Skeletal muscle satellite cell (primary cell): ENCODE data around the gene GRK5.
A peak's percentile ranks its signal among the peaks of the same experiment; 100 is the strongest.

Experiments used
- H3K27me3 ChIP-seq: 2 replicates; pipeline ENCODE4 v1.7.0; 2013; ENCODE audit warnings: low read length; ENCODE audit not compliant: control insufficient read depth, insufficient read depth
- H3K36me3 ChIP-seq: 2 replicates; pipeline ENCODE4 v1.7.0; 2013; ENCODE audit warnings: mild to moderate bottlenecking, control low read depth, low read length; ENCODE audit not compliant: insufficient read depth
- H3K4me1 ChIP-seq: 2 replicates; pipeline ENCODE4 v1.7.0; 2013; ENCODE audit warnings: low read length; ENCODE audit not compliant: control insufficient read depth, insufficient read depth
- H3K4me2 ChIP-seq: 2 replicates; pipeline ENCODE4 v1.7.0; 2013; ENCODE audit warnings: mild to moderate bottlenecking, low read length
- H3K4me3 ChIP-seq: 2 replicates; pipeline ENCODE4 v1.7.0; 2013; ENCODE audit warnings: low read length
- H3K9ac ChIP-seq: 2 replicates; pipeline ENCODE4 v1.7.0; 2013; ENCODE audit warnings: mild to moderate bottlenecking, low read depth, low read length, moderate library complexity
- H3K9me3 ChIP-seq: replicated peaks from 2 replicates; pipeline ENCODE4 v1.7.0; 2013; ENCODE audit warnings: mild to moderate bottlenecking, control low read depth, low read length

The GRK5 gene

DNA sequence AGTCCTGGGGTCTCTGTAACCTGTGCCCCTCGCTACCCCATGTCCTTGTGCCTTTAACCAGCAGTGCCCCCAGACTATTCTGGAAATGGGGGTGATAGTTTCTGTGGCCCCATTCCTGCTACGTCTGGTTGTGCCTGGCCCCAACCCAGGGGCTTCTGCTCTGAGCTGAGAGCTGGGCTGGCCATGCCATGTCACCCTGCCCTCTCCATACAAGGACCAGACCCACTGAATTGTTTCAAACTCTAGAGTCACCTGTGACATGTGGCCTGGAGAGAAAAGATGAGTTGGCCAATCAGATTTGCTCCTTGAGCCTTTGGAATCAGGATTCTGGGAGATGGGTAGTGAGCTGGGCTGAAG is 108.6 kb downstream of the GRK5 start:
- no peaks in the 10 kb centered on the region for H3K9me3 ChIP-seq
- H3K4me2 ChIP-seq: peak overlapping the region; percentile 63
- H3K9ac ChIP-seq: no peak overlapping the region
- peaks cover 34% of the 10 kb centered on the region for H3K4me1 ChIP-seq
- peaks cover 3% of the 10 kb centered on the region for H3K27me3 ChIP-seq
- no peaks in the 10 kb centered on the region for H3K36me3 ChIP-seq
- no peak overlapping the region for H3K4me3 ChIP-seq

GRCh38 chr10:119316729-119317097 is 109.3 kb downstream of the GRK5 start:
- Histone ChIP-seq H3K9ac (no peak overlapping the region), H3K27me3 (peaks cover 3% of the 10 kb centered on the region), H3K36me3 (no peaks in the 10 kb centered on the region), H3K4me3 (no peak overlapping the region), H3K9me3 (no peaks in the 10 kb centered on the region), H3K4me2 (no peak overlapping the region), H3K4me1 (peaks cover 34% of the 10 kb centered on the region)

DNA sequence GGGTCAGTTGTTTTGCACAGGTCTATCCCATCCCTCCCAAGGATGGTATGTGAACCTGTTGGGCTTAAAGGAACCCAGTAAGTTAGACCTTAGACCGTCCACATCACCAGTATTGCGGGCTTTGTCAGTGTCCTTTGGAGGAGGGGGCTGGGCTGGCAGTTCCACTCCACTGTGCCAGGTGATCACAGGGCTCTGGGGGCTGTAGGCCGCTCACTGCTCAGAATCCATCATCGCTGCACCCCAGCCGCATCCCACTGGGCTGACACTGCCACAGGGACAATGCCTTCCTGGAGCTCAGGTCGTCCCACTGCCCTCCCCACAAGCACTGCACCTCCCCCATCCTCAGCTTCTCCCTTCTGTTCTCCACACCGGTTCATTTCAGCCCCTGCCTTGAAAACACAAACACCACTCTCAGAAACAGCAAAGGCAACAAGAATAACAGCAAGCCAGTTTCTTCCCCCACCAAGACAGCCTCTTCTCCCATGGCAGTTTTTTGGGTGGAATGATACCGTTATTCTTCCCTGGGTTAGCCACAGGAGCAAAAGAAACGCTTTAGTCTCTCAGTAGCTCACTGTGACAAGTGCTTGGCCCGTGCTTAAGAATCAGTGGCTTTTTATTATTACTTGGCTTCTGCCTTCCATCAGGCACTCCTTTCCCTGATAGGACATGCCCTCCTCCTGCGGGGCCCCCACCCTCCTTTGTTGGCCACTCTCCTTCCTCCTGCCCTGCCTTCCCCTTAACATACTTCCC is 111.2 kb downstream of the GRK5 start:
- Histone ChIP-seq H3K9ac (no peak overlapping the region), H3K4me2 (no peak overlapping the region), H3K4me1 (peaks cover 34% of the 10 kb centered on the region), H3K27me3 (peaks cover 3% of the 10 kb centered on the region), H3K4me3 (no peak overlapping the region), H3K36me3 (no peaks in the 10 kb centered on the region), H3K9me3 (no peaks in the 10 kb centered on the region)

GRCh38 chr10:119319161-119319919 is 112.0 kb downstream of the GRK5 start:
- H3K9ac ChIP-seq: no peak overlapping the region
- H3K9me3 ChIP-seq: no peaks in the 10 kb centered on the region
- no peak overlapping the region for H3K4me3 ChIP-seq
- peaks cover 34% of the 10 kb centered on the region for H3K4me1 ChIP-seq
- no peaks in the 10 kb centered on the region for H3K36me3 ChIP-seq
- H3K27me3 ChIP-seq: peaks cover 3% of the 10 kb centered on the region
- H3K4me2 ChIP-seq: no peak overlapping the region

GRCh38 chr10:119319920-119320258 is 112.5 kb downstream of the GRK5 start:
- H3K4me2 ChIP-seq: no peak overlapping the region
- peaks cover 3% of the 10 kb centered on the region for H3K27me3 ChIP-seq
- H3K36me3 ChIP-seq: no peaks in the 10 kb centered on the region
- H3K9me3 ChIP-seq: no peaks in the 10 kb centered on the region
- H3K9ac ChIP-seq: no peak overlapping the region
- H3K4me1 ChIP-seq: peaks cover 30% of the 10 kb centered on the region
- no peak overlapping the region for H3K4me3 ChIP-seq

DNA sequence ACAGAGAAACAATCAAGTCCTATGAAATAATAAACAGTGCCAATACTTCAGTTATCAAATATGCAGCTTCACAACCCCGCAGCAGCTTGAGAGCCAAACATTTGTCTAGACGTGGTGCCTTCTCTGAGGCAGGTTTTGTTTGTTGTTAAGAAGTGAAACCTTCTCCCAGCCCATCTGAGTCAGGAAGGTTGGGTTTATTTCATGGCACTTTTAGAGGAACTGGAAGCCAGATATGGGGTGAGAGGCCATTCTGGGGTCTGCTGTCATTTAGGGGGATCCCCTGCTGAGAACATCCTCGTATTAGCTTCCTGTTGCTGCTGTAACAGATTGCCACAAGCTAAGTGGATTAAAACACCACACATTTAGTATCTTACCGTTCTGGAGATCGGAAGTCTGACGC is 113.6 kb downstream of the GRK5 start:
- H3K9me3 ChIP-seq: no peaks in the 10 kb centered on the region
- peaks cover 20% of the 10 kb centered on the region for H3K4me1 ChIP-seq
- no peak overlapping the region for H3K4me3 ChIP-seq
- no peak overlapping the region for H3K4me2 ChIP-seq
- peaks cover 3% of the 10 kb centered on the region for H3K27me3 ChIP-seq
- no peak overlapping the region for H3K9ac ChIP-seq
- H3K36me3 ChIP-seq: no peaks in the 10 kb centered on the region

- H3K4me2 ChIP-seq: no peak overlapping the region
- no peak overlapping the region for H3K9ac ChIP-seq
- peaks cover 3% of the 10 kb centered on the region for H3K27me3 ChIP-seq
- H3K9me3 ChIP-seq: no peaks in the 10 kb centered on the region
- H3K4me1 ChIP-seq: no peaks in the 10 kb centered on the region
- H3K4me3 ChIP-seq: no peak overlapping the region
- H3K36me3 ChIP-seq: no peaks in the 10 kb centered on the region
Observed at GRCh38 chr10:119323085-119324016, 116.0 kb downstream of the GRK5 start.

GRCh38 chr10:119325131-119325530 is 117.8 kb downstream of the GRK5 start:
- Histone ChIP-seq H3K36me3 (no peaks in the 10 kb centered on the region), H3K27me3 (peaks cover 3% of the 10 kb centered on the region), H3K9me3 (no peaks in the 10 kb centered on the region), H3K9ac (no peak overlapping the region), H3K4me3 (no peak overlapping the region), H3K4me1 (no peaks in the 10 kb centered on the region), H3K4me2 (no peak overlapping the region)

GRCh38 chr10:119326167-119326566 is 118.8 kb downstream of the GRK5 start:
- Histone ChIP-seq H3K9me3 (no peaks in the 10 kb centered on the region), H3K4me1 (no peaks in the 10 kb centered on the region), H3K27me3 (no peaks in the 10 kb centered on the region), H3K4me2 (no peak overlapping the region), H3K9ac (no peak overlapping the region), H3K36me3 (no peaks in the 10 kb centered on the region), H3K4me3 (no peak overlapping the region)

DNA sequence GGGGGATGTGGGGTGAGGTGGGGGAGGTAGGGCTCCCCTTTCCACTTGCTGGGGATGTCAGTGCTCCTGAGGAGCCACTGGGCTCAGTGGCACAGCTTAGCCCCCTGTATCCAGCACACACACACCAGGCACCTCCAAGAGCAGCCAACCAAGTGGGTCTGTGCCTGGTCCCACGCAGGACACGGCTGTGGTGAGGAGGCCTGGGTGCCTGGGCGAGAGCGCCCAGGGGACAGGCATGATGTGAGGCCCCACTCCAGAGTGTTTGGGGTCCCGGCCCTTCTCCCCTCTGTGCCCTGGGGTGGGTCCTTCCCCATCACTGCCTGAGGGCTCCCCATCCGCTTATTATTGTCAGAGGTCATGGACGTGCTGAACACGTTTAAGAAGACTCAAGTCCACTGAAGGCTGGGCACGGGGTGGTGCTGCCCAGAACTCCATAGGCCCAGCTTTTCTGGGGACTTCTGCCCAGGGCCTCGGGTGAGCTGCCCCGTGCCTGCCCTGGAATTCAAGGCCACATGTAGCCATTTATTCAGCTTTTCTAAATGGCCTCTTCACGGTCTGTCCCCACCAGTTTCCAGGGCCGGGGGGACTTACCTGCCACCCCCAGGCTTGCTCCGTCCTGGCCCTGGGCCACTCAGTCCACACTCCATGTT is 119.8 kb downstream of the GRK5 start:
- Histone ChIP-seq H3K4me3 (no peak overlapping the region), H3K4me1 (no peaks in the 10 kb centered on the region), H3K4me2 (no peak overlapping the region), H3K9ac (no peak overlapping the region), H3K9me3 (no peaks in the 10 kb centered on the region), H3K27me3 (no peaks in the 10 kb centered on the region), H3K36me3 (no peaks in the 10 kb centered on the region)

GRCh38 chr10:119328223-119328622 is 120.9 kb downstream of the GRK5 start:
- Histone ChIP-seq H3K4me2 (no peak overlapping the region), H3K27me3 (no peaks in the 10 kb centered on the region), H3K4me1 (no peaks in the 10 kb centered on the region), H3K9me3 (no peaks in the 10 kb centered on the region), H3K36me3 (no peaks in the 10 kb centered on the region), H3K4me3 (no peak overlapping the region), H3K9ac (no peak overlapping the region)
